ENCODE measurements around the gene PPIA. TPM values are rescaled to one million over a fixed set of nuclear protein-coding genes. Genes with fewer than 3 reads are reported as not detected.

PPIA gene
- 1,000 to 10,000 TPM; 1,097 to 2,167 (median 1,431) TPM for total RNA-seq

DNA sequence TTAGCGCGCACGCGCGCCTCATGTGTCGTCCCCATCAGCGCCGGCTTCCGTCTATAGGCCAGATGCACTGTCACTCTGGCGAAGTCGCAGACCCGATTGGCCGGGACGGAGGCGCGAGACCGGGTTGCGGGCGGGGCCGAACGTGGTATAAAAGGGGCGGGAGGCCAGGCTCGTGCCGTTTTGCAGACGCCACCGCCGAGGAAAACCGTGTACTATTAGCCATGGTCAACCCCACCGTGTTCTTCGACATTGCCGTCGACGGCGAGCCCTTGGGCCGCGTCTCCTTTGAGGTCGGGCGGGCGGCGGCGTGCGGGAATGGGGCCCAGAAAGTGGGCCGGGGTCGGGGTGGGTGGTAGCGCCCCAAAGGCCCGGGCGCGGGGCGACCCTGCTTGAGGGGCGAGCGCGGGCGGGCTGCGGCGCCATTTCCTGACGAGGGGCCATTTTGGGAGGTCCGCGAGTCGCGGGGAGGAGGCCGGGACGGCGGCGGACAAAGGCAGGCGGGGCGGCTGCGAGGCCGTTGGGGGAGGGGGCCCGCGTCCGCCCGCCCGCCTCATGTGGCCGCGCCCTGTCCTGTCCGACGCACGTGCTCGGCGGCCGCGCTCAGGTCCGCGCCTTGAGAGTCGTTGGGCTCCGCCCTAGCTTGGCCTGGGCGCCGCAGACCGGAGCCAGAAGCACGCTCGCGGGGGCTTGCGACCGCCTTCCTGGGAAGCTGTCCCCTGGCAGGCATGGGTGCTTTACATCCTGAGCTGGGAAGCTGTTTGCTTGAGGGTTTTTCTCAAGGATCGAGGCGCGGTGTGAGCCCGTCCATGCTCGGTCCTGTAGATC lies at the start of gene PPIA:
TSS of gene PPIA (plus strand) at position 178 of the 825 bp plus-strand sequence. CDS start at position 222, 44 bp downstream.
- peak; percentile 95 for ATAC-seq
- Histone ChIP-seq H3K36me3 (peaks cover 0 to 27% of the 10 kb centered on the region in 2 donors), H3K27me3 (no peaks in the 10 kb centered on the region), H3K4me3 (peak within 1 kb of the TSS; percentile 62 to 92), H3K9me3 (no peaks in the 10 kb centered on the region), H3K4me1 (peaks cover 0 to 51% (median 16%) of the 10 kb centered on the region in 3 donors), H3K27ac (peak within 1 kb of the TSS; percentile 92 to 100 (median 96))
- WGBS, 2 donors (ENCODE audit: low coverage in 1 of 2), result no CpG with 5 or more reads among the region's 99 CpGs
- TF ChIP-seq EP300 (IDR thresholded peaks at IDR 0.05) (no peak), POLR2A (IDR thresholded peaks at IDR 0.05) (peak; percentile 82 to 94), POLR2AphosphoS5 (IDR thresholded peaks at IDR 0.05) (peak; percentile 86), CTCF (IDR thresholded peaks at IDR 0.05) (peak in 1 of 4 experiments; percentile 8)

DNA sequence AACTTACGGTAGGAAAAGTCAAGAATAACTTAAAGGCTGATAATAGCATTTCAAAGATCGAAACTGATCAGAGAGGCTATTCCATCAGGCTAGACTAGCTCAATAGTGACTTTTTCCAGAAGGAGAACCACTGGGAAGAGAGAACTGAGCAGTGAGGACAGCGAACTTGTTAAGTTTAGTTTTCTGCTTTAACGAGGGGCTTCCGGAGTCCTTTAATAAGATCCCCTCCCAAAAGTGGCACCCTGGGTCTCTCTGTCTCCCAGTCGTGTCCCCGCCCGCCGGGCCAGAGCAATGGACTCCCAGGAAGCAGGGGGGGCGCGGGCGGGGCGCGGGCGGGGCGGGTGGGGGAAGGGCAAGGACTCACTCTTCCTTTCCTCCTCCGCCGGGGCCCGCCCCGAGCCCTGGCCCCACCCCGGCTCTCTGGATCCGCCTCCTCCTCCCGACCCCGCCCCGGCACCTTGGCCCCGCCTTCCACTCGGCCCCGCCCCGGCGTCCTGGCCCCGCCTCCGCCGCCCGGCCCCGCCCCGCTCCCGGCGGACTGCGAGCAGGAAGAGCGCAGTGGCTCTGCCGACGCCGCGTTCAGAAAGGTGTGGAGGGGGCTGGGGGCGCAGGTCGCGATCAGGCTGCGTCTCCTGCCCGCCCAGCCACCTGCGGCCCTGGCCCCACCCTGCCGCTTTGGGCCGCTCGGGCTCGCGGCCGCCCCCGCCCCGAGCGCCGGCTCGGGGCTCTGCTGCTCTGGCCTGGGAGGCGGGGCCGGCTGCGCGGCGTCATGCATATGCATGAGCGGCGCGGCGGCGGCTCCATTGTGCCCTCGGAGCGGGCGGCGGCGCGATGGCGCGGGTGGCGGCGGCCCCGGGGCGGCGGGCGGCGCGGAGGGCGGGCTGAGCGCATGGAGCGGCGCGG lies 48.2 kb upstream of the PPIA start, which contains the start of gene ZMIZ2:
TSS of gene ZMIZ2 (plus strand) at position 803 of the 903 bp plus-strand sequence. CDS start 7,403 bp downstream, outside the sequence.
- TF ChIP-seq POLR2A (IDR thresholded peaks at IDR 0.05) (peak; percentile 69 to 70), POLR2AphosphoS5 (IDR thresholded peaks at IDR 0.05) (peak; percentile 46), EP300 (IDR thresholded peaks at IDR 0.05) (no peak)
- 4 to 7% methylated on average over 4 to 5 of the region's 92 CpGs for WGBS, 2 donors (ENCODE audit: low coverage in 1 of 2)
- H3K27ac ChIP-seq, result peak within 1 kb of the TSS; percentile 82 to 99 (median 96)
- no peaks in the 10 kb centered on the region for H3K9me3 ChIP-seq
- peaks cover 0 to 7% of the 10 kb centered on the region in 2 donors for H3K36me3 ChIP-seq
- H3K4me3 ChIP-seq, result peak within 1 kb of the TSS; percentile 85 to 92
- no peaks in the 10 kb centered on the region for H3K27me3 ChIP-seq
- H3K4me1 ChIP-seq, result peaks cover 0 to 43% (median 16%) of the 10 kb centered on the region in 3 donors
- ATAC-seq, result peak; percentile 95

- Histone ChIP-seq H3K4me1 (peaks cover 0 to 47% (median 16%) of the 10 kb centered on the region in 3 donors), H3K4me3 (peak overlapping the region; percentile 85 to 92), H3K27ac (peak overlapping the region; percentile 58 to 99 (median 96)), H3K36me3 (peaks cover 0 to 7% of the 10 kb centered on the region in 2 donors), H3K9me3 (no peaks in the 10 kb centered on the region), H3K27me3 (no peaks in the 10 kb centered on the region)
- 10 to 13% methylated on average over 4 to 6 of the region's 60 CpGs for WGBS, 2 donors (ENCODE audit: low coverage in 1 of 2)
- no peak for TF ChIP-seq POLR2A (IDR thresholded peaks at IDR 0.05)
- TF ChIP-seq CTCF (IDR thresholded peaks at IDR 0.05), result no peak
- ATAC-seq, result no peak
These were observed 47.3 kb upstream of the PPIA start for GRCh38 chr7:44748948-44749731.

DNA sequence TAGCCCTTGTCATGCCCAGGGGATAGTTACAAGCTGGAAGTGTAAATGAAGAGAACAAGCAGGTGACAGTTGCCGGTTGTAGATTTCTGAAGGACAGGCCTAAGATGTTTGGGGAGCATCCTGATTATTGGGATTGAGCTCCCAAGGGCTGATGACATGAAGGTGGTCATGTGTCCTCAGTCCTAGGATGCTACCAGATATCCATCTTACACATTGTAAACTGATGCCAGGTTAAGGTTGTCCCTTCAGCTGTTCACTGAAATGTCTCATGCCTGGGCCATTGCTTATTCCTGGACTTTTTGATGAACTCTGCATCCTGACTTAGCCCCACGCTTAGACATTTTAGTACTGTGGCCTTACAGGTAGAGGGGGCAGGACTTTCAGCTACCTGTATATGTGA lies 46.5 kb upstream of the PPIA start:
- H3K27me3 ChIP-seq, result no peaks in the 10 kb centered on the region
- peaks cover 0 to 7% of the 10 kb centered on the region in 2 donors for H3K36me3 ChIP-seq
- H3K4me1 ChIP-seq, result peaks cover 0 to 56% (median 22%) of the 10 kb centered on the region in 3 donors
- H3K4me3 ChIP-seq, result peak overlapping the region in 1 of 2 donors; percentile 92
- H3K9me3 ChIP-seq, result no peaks in the 10 kb centered on the region
- peak overlapping the region in 2 of 4 donors; percentile 0 to 96 for H3K27ac ChIP-seq
- ATAC-seq, result no peak
- TF ChIP-seq POLR2A (IDR thresholded peaks at IDR 0.05) (no peak), EP300 (IDR thresholded peaks at IDR 0.05) (no peak), POLR2AphosphoS5 (IDR thresholded peaks at IDR 0.05) (no peak), CTCF (IDR thresholded peaks at IDR 0.05) (no peak)
- 83 to 86% methylated on average over 2 of the region's 2 CpGs for WGBS, 2 donors (ENCODE audit: low coverage in 1 of 2)

Data from gastroesophageal sphincter (tissue), 4 donors.